ENCODE results near the gene RPS16. TPM values are rescaled to one million over a fixed set of nuclear protein-coding genes. Genes with fewer than 3 reads are reported as not detected.

RPS16 gene
- total and polyA plus RNA-seq, 2 experiments from 2014 or later: 207 to 1,901 TPM

GRCh38 chr19:39479916-39480315, 44.2 kb upstream of the RPS16 start:
- H3K9me2 ChIP-seq (ENCODE audit: insufficient read depth): no peaks in the 10 kb centered on the region
- H3K27ac ChIP-seq (ENCODE audit: low read depth): peak overlapping the region; percentile 82
- H3K27me3 ChIP-seq (ENCODE audit: insufficient read depth): no peaks in the 10 kb centered on the region
- H3K4me2 ChIP-seq: peak overlapping the region; percentile 76
- peaks cover 12% of the 10 kb centered on the region for H3K4me1 ChIP-seq (ENCODE audit: insufficient read depth)
- no peak for ATAC-seq
- H3K27me3 Mint-ChIP-seq (ENCODE audit: insufficient read depth, low read depth, poor library complexity): peaks cover 10% of the 10 kb centered on the region
- H3K4me1 Mint-ChIP-seq: peaks cover 20% of the 10 kb centered on the region
- H3F3A ChIP-seq (replicated peaks; ENCODE audit: low read depth): peaks cover 23% of the 10 kb centered on the region
- peaks cover 5% of the 10 kb centered on the region for H4K20me1 ChIP-seq (replicated peaks; ENCODE audit: insufficient read depth)
- H3K27ac Mint-ChIP-seq: peak overlapping the region; percentile 98
- TF ChIP-seq, protein P1, sequence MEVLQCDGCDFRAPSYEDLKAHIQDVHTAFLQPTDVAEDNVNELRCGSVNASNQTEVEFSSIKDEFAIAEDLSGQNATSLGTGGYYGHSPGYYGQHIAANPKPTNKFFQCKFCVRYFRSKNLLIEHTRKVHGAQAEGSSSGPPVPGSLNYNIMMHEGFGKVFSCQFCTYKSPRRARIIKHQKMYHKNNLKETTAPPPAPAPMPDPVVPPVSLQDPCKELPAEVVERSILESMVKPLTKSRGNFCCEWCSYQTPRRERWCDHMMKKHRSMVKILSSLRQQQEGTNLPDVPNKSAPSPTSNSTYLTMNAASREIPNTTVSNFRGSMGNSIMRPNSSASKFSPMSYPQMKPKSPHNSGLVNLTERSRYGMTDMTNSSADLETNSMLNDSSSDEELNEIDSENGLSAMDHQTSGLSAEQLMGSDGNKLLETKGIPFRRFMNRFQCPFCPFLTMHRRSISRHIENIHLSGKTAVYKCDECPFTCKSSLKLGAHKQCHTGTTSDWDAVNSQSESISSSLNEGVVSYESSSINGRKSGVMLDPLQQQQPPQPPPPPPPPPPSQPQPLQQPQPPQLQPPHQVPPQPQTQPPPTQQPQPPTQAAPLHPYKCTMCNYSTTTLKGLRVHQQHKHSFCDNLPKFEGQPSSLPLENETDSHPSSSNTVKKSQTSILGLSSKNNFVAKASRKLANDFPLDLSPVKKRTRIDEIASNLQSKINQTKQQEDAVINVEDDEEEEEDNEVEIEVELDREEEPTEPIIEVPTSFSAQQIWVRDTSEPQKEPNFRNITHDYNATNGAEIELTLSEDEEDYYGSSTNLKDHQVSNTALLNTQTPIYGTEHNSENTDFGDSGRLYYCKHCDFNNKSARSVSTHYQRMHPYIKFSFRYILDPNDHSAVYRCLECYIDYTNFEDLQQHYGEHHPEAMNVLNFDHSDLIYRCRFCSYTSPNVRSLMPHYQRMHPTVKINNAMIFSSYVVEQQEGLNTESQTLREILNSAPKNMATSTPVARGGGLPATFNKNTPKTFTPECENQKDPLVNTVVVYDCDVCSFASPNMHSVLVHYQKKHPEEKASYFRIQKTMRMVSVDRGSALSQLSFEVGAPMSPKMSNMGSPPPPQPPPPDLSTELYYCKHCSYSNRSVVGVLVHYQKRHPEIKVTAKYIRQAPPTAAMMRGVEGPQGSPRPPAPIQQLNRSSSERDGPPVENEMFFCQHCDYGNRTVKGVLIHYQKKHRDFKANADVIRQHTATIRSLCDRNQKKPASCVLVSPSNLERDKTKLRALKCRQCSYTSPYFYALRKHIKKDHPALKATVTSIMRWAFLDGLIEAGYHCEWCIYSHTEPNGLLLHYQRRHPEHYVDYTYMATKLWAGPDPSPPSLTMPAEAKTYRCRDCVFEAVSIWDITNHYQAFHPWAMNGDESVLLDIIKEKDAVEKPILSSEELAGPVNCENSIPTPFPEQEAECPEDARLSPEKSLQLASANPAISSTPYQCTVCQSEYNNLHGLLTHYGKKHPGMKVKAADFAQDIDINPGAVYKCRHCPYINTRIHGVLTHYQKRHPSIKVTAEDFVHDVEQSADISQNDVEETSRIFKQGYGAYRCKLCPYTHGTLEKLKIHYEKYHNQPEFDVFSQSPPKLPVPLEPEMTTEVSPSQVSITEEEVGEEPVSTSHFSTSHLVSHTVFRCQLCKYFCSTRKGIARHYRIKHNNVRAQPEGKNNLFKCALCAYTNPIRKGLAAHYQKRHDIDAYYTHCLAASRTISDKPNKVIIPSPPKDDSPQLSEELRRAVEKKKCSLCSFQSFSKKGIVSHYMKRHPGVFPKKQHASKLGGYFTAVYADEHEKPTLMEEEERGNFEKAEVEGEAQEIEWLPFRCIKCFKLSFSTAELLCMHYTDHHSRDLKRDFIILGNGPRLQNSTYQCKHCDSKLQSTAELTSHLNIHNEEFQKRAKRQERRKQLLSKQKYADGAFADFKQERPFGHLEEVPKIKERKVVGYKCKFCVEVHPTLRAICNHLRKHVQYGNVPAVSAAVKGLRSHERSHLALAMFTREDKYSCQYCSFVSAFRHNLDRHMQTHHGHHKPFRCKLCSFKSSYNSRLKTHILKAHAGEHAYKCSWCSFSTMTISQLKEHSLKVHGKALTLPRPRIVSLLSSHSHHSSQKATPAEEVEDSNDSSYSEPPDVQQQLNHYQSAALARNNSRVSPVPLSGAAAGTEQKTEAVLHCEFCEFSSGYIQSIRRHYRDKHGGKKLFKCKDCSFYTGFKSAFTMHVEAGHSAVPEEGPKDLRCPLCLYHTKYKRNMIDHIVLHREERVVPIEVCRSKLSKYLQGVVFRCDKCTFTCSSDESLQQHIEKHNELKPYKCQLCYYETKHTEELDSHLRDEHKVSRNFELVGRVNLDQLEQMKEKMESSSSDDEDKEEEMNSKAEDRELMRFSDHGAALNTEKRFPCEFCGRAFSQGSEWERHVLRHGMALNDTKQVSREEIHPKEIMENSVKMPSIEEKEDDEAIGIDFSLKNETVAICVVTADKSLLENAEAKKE (CRISPR knock-in tag; IDR thresholded peaks at IDR 0.05): no peak
- TF ChIP-seq CREB1 (CRISPR knock-in tag; IDR thresholded peaks at IDR 0.05; ENCODE audit: low read depth): no peak
- no peak for TF ChIP-seq NANOG (IDR thresholded peaks at IDR 0.05; ENCODE audit: borderline replicate concordance)
- no peak for TF ChIP-seq JUNB (IDR thresholded peaks at IDR 0.05; ENCODE audit: unreplicated experiment)
- TF ChIP-seq ZNF114 (CRISPR knock-in tag; IDR thresholded peaks at IDR 0.05): no peak
- no peak for TF ChIP-seq REST (IDR thresholded peaks at IDR 0.05; ENCODE audit: unreplicated experiment)
- TF ChIP-seq, protein P2, sequence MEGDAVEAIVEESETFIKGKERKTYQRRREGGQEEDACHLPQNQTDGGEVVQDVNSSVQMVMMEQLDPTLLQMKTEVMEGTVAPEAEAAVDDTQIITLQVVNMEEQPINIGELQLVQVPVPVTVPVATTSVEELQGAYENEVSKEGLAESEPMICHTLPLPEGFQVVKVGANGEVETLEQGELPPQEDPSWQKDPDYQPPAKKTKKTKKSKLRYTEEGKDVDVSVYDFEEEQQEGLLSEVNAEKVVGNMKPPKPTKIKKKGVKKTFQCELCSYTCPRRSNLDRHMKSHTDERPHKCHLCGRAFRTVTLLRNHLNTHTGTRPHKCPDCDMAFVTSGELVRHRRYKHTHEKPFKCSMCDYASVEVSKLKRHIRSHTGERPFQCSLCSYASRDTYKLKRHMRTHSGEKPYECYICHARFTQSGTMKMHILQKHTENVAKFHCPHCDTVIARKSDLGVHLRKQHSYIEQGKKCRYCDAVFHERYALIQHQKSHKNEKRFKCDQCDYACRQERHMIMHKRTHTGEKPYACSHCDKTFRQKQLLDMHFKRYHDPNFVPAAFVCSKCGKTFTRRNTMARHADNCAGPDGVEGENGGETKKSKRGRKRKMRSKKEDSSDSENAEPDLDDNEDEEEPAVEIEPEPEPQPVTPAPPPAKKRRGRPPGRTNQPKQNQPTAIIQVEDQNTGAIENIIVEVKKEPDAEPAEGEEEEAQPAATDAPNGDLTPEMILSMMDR (conservative IDR thresholded peaks at IDR 0.05; ENCODE audit: low read depth in 2 of 2): no peak
- TF ChIP-seq EZH2 (IDR thresholded peaks at IDR 0.05; ENCODE audit: low read depth, unreplicated experiment): no peak
- TF ChIP-seq STAT1 (IDR thresholded peaks at IDR 0.05; ENCODE audit: unreplicated experiment): no peak
- TF ChIP-seq ZNF331 (CRISPR knock-in tag; IDR thresholded peaks at IDR 0.05; ENCODE audit: low read depth): no peak
- TF ChIP-seq, protein P3, sequence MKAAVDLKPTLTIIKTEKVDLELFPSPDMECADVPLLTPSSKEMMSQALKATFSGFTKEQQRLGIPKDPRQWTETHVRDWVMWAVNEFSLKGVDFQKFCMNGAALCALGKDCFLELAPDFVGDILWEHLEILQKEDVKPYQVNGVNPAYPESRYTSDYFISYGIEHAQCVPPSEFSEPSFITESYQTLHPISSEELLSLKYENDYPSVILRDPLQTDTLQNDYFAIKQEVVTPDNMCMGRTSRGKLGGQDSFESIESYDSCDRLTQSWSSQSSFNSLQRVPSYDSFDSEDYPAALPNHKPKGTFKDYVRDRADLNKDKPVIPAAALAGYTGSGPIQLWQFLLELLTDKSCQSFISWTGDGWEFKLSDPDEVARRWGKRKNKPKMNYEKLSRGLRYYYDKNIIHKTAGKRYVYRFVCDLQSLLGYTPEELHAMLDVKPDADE (IDR thresholded peaks at IDR 0.05): no peak
- TF ChIP-seq EZH2phosphoT487 (IDR thresholded peaks at IDR 0.05; ENCODE audit: unreplicated experiment): no peak
- no peak for TF ChIP-seq POLR2AphosphoS5 (IDR thresholded peaks at IDR 0.05; ENCODE audit: low read depth)
- peaks cover 12% of the 10 kb centered on the region; the same call in 1 of the 2 replicates for H3K36me3 ChIP-seq (ENCODE audit: insufficient read depth)
- H3K4me3 ChIP-seq: peak overlapping the region; percentile 98
- no peak for DNase-seq (ENCODE audit: low spot score)
- peaks cover 52% of the 10 kb centered on the region for H3K36me3 Mint-ChIP-seq (ENCODE audit: low read depth)
- peak overlapping the region; percentile 44; the same call in 1 of the 2 replicates for H2AFZ ChIP-seq
- no peaks in the 10 kb centered on the region for H3K9me3 Mint-ChIP-seq
- peaks cover 26% of the 10 kb centered on the region for H3K79me2 ChIP-seq (replicated peaks; ENCODE audit: insufficient read depth)
- H3K4me3 Mint-ChIP-seq: peak overlapping the region; percentile 96

Measured in GM23338 (cell line).